Astrocyte of the spinal cord (primary cell): ENCODE results near the gene HOMER3.

Experiments used
- DNase-seq: peaks from one replicate; pipeline ENCODE4 v3.0.0; 2011; ENCODE audit warnings: low read depth, low spot score
- H3K4me3 ChIP-seq: 2 replicates; pipeline ENCODE4 v1.5.1; 2011; ENCODE audit warnings: low read depth, mild to moderate bottlenecking, low read length, moderate library complexity
- CTCF ChIP-seq: IDR thresholded peaks from 2 replicates; pipeline ENCODE4 v1.5.1; 2012; ENCODE audit warnings: low read depth, mild to moderate bottlenecking, low read length, inconsistent platforms
- in situ Hi-C: cut with HindIII; loops from 2 replicates; pipeline ENCODE4 v1.10.0; 2017; ENCODE audit warnings: low sequenced_read_pairs

HOMER3 gene

DNA sequence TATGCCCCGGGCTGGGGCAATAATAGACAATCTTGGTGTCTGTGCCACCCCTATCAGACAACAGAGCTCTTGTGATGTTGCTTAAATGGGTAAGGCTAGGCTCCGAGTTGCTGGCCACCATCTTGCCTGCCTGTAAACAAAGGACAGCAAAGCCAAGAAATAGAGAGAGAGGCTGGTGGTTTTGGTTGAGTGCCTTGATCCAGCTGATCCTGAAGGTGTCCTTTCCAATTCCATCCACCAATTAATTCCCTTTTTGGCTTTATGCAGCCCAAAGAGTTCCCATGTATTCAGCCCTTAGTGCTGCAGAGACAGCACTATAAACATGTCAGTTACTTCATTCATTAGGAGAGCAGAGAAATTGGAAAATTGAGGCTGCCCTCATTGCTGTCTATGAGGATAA is 41.7 kb upstream of the HOMER3 start:
- DNase-seq: no peak
- no peak for TF ChIP-seq CTCF
- H3K4me3 ChIP-seq: no peak overlapping the region
- in situ Hi-C loops: no loop called here

- no peak overlapping the region for H3K4me3 ChIP-seq
- in situ Hi-C loops: no loop called here
- TF ChIP-seq CTCF: no peak
- no peak for DNase-seq
Observed at GRCh38 chr19:18980432-18981020, 39.5 kb upstream of the HOMER3 start.

GRCh38 chr19:18978616-18979015 is 37.6 kb upstream of the HOMER3 start:
- no peak overlapping the region for H3K4me3 ChIP-seq
- TF ChIP-seq CTCF: no peak
- DNase-seq: no peak
- in situ Hi-C loops: no loop called here

GRCh38 chr19:18975869-18976268 is 34.9 kb upstream of the HOMER3 start:
- H3K4me3 ChIP-seq: no peak overlapping the region
- no peak for DNase-seq
- in situ Hi-C loops: no loop called here
- no peak for TF ChIP-seq CTCF

GRCh38 chr19:18975011-18975410 is 34.0 kb upstream of the HOMER3 start:
- no peak for TF ChIP-seq CTCF
- in situ Hi-C loops: no loop called here
- no peak overlapping the region for H3K4me3 ChIP-seq
- no peak for DNase-seq

- in situ Hi-C loops: no loop called here
- no peak for DNase-seq
- TF ChIP-seq CTCF: no peak
- H3K4me3 ChIP-seq: no peak overlapping the region
Observed at GRCh38 chr19:18972851-18973250, 31.8 kb upstream of the HOMER3 start.

DNA sequence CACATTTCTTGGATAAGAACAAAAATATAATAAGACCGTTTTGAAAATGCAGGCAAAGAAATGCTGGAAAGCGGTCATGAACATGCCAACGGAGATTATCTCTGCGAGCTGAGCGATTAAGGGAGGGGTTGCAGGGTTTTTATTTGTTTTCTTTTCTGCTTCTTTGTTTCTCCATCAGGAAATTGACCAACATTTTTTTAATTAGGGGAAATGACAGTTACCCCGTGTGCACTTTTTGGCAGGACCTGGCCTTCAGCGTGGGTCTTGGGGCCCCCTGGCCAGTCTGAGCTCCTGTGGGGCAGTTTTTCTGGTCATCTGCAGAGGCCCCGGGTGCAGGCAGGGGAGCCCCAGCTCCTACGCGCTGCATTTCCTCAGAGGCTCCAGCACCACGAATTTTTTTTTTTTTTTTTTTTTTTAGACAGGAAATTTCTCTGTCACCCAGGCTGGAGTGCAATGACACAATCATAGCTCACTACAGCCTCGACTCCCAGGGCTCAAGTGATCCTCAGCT is 31.3 kb upstream of the HOMER3 start:
- TF ChIP-seq CTCF: no peak
- in situ Hi-C loops: no loop called here
- H3K4me3 ChIP-seq: no peak overlapping the region
- no peak for DNase-seq
